SK-N-SH (cell line): ENCODE measurements around the gene ZNF3. TPM values are rescaled to one million over a fixed set of nuclear protein-coding genes. Genes with fewer than 3 reads are reported as not detected.

ENCODE experiments used
- CTCF ChIA-PET: fragments of 300-600, 350-600 bp; formaldehyde crosslinking; extraction: SDS; loops from one replicate; lab custom pipeline; 2021; lab: Yijun Ruan, JAX
- POLR2A ChIA-PET: fragments of 350-600 bp; sonication (Branson Sonifier 250); formaldehyde crosslinking; extraction: SDS; loops from one replicate; lab custom pipeline; 2020; ENCODE audit warnings: antibody characterized with exemption, inconsistent platforms; lab: Yijun Ruan, JAX
- DNase-seq: peaks from one replicate; pipeline ENCODE4 v3.0.0; 2012
- H2AFZ ChIP-seq: fragments of 200-600 bp; sonication (generic); 2 replicates; pipeline ENCODE4 v1.8.1; 2016; ENCODE audit warnings: antibody characterized with exemption, mild to moderate bottlenecking, low read depth
- H3F3A ChIP-seq: fragments of 200-600 bp; sonication (generic); replicated peaks from 2 replicates; pipeline ENCODE3; 2016; ENCODE audit warnings: antibody characterized with exemption, mild to moderate bottlenecking; ENCODE audit not compliant: insufficient read depth
- H3K27ac ChIP-seq, 2 experiments: fragments of 200-500 bp in 1 of 2; fragments of 200-600 bp in 1 of 2; sonication (Bioruptor generic) in 1 of 2; sonication (generic), shearing (Covaris generic) in 1 of 2; 2 replicates each; pipeline versions ENCODE4 v1.5.1 to v1.6.1; 2014 to 2016; ENCODE audit warnings: low read depth in 2 of 2, inconsistent platforms in 1 of 2, low read length in 1 of 2, mild to moderate bottlenecking in 1 of 2, mixed read lengths in 1 of 2
- H3K27me3 ChIP-seq: fragments of 200-600 bp; sonication (generic), shearing (Covaris generic); 2 replicates; pipeline ENCODE4 v1.6.1; 2016; ENCODE audit warnings: mixed run types; ENCODE audit not compliant: insufficient read depth
- H3K36me3 ChIP-seq, 2 experiments: fragments of 200-500 bp in 1 of 2; fragments of 200-600 bp in 1 of 2; sonication (Bioruptor generic) in 1 of 2; sonication (generic) in 1 of 2; replicated peaks in 1 of 2; 2 replicates each; pipeline versions ENCODE3 to v1.5.1; 2014 to 2016; ENCODE audit warnings: low read length in 1 of 2, mild to moderate bottlenecking in 1 of 2; ENCODE audit not compliant: insufficient read depth in 2 of 2, control insufficient read depth in 1 of 2
- H3K4me1 ChIP-seq, 2 experiments: fragments of 200-500 bp in 1 of 2; fragments of 200-600 bp in 1 of 2; sonication (Bioruptor generic) in 1 of 2; sonication (generic), shearing (Covaris generic) in 1 of 2; 2 replicates each; pipeline versions ENCODE4 v1.5.1 to v1.6.1; 2014 to 2016; ENCODE audit warnings: low read depth in 1 of 2, low read length in 1 of 2, mixed run types in 1 of 2; ENCODE audit not compliant: insufficient read depth in 2 of 2, control insufficient read depth in 1 of 2
- H3K4me2 ChIP-seq: fragments of 200-600 bp; sonication (generic), shearing (Covaris generic); 2 replicates; pipeline ENCODE4 v1.6.1; 2017; ENCODE audit warnings: mixed run types
- H3K4me3 ChIP-seq, 2 experiments: fragments of 200-500 bp in 1 of 2; fragments of 200-600 bp in 1 of 2; sonication (Bioruptor generic) in 1 of 2; sonication (generic), shearing (Covaris generic) in 1 of 2; 2 replicates each; pipeline versions ENCODE4 v1.5.1 to v1.8.1; 2014 to 2016; ENCODE audit warnings: low read depth in 2 of 2, inconsistent platforms in 1 of 2, low read length in 1 of 2, mild to moderate bottlenecking in 1 of 2, mixed read lengths in 1 of 2, moderate library complexity in 1 of 2
- H3K79me2 ChIP-seq: fragments of 200-600 bp; sonication (generic); 2 replicates; pipeline ENCODE4 v1.8.1; 2017; ENCODE audit warnings: mild to moderate bottlenecking; ENCODE audit not compliant: insufficient read depth
- H3K9ac ChIP-seq: fragments of 200-600 bp; sonication (generic); 2 replicates; pipeline ENCODE4 v1.6.1; 2017; ENCODE audit warnings: mixed run types
- H3K9me2 ChIP-seq: fragments of 200-600 bp; sonication (generic); 2 replicates; pipeline ENCODE4 v1.6.1; 2017; ENCODE audit warnings: mixed run types
- H3K9me3 ChIP-seq: fragments of 200-600 bp; sonication (generic); 2 replicates; pipeline ENCODE4 v1.6.1; 2017; ENCODE audit warnings: mixed run types, mild to moderate bottlenecking, moderate library complexity
- H4K20me1 ChIP-seq: fragments of 200-600 bp; sonication (generic); 2 replicates; pipeline ENCODE4 v1.6.1; 2017; ENCODE audit warnings: mild to moderate bottlenecking, mixed run types; ENCODE audit not compliant: insufficient read depth
- CHD2 ChIP-seq: fragments of 150-350 bp; IDR thresholded peaks from 2 replicates; pipeline ENCODE4 v1.6.1; 2018; ENCODE audit warnings: low read length; ENCODE audit not compliant: partially characterized antibody
- ELF1 ChIP-seq: IDR thresholded peaks from 2 replicates; pipeline ENCODE4 v1.4.0; 2012
- EP300 ChIP-seq, 2 experiments: IDR thresholded peaks; 2 replicates each; pipeline versions ENCODE4 v1.4.0 to v1.6.1; 2012; ENCODE audit warnings: borderline replicate concordance in 1 of 2, low read depth in 1 of 2, low read length in 1 of 2
- FOSL2 ChIP-seq: IDR thresholded peaks from 2 replicates; pipeline ENCODE4 v1.4.0; 2012; ENCODE audit warnings: low read depth, mild to moderate bottlenecking, moderate library complexity, borderline replicate concordance
- MXI1 ChIP-seq: IDR thresholded peaks from 2 replicates; pipeline ENCODE4 v1.6.1; 2012; ENCODE audit warnings: mild to moderate bottlenecking, low read depth, low read length, improper control_type of control experiment
- NRF1 ChIP-seq: IDR thresholded peaks from 2 replicates; pipeline ENCODE4 v1.6.1; 2012; ENCODE audit warnings: low read depth, mild to moderate bottlenecking, low read length
- PBX3 ChIP-seq: IDR thresholded peaks from 2 replicates; pipeline ENCODE4; 2012
- POLR2AphosphoS5 ChIP-seq: IDR thresholded peaks from 2 replicates; pipeline ENCODE4 v1.6.1; 2012; ENCODE audit warnings: low read depth, low read length
- RCOR1 ChIP-seq: fragments of 150-350 bp; IDR thresholded peaks from 2 replicates; pipeline ENCODE4 v1.6.1; 2017; ENCODE audit warnings: antibody characterized with exemption, low read length
- RXRA ChIP-seq: IDR thresholded peaks from 2 replicates; pipeline ENCODE4 v1.4.0; 2012; ENCODE audit warnings: low read depth, mild to moderate bottlenecking, borderline replicate concordance
- SIN3A ChIP-seq: IDR thresholded peaks from 2 replicates; pipeline ENCODE4 v1.6.1; 2012; ENCODE audit warnings: low read depth, mild to moderate bottlenecking, low read length, moderate library complexity, borderline replicate concordance
- TAF1 ChIP-seq: IDR thresholded peaks from 2 replicates; pipeline ENCODE4 v1.6.1; 2012; ENCODE audit warnings: low read depth, mild to moderate bottlenecking, low read length, moderate library complexity, borderline replicate concordance
- TCF12 ChIP-seq: IDR thresholded peaks from 2 replicates; pipeline ENCODE4 v1.4.0; 2012
- USF1 ChIP-seq: IDR thresholded peaks from 2 replicates; pipeline ENCODE4 v1.4.0; 2012; ENCODE audit warnings: low read depth, borderline replicate concordance
- ZBTB33 ChIP-seq: IDR thresholded peaks from 2 replicates; pipeline ENCODE4 v1.4.0; 2012; ENCODE audit warnings: low read depth, borderline replicate concordance
- WGBS: methylation state at CpG from one replicate; pipeline ENCODE4 v1.1.6; 2017; ENCODE audit warnings: low lambda C conversion rate; 5-methylcytosine and 5-hydroxymethylcytosine counted together
- polyA plus RNA-seq, 3 experiments: library from polyadenylated mRNA; depleted of rRNA; stranded (reverse); fragments of >200 nt; gene quantifications; 2 replicates each; pipeline ENCODE4 v1.2.3, GENCODE V29; 2012

The ZNF3 gene
- polyA plus RNA-seq, 1 of the 3 experiments (the other 2 are of a cell fraction) = 30.5 TPM

GRCh38 chr7:100099452-100099851 lies 17.9 kb upstream of the ZNF3 start:
- WGBS = 42% methylated on average over 12 of the region's 12 CpGs
- no peaks in the 10 kb centered on the region for H3K27me3 ChIP-seq
- H3K9me3 ChIP-seq = no peaks in the 10 kb centered on the region
- peaks cover 81% of the 10 kb centered on the region for H3K79me2 ChIP-seq
- H3K36me3 ChIP-seq = peaks cover 48 to 60% of the 10 kb centered on the region in 2 experiments
- H3K4me1 ChIP-seq = peaks cover 24 to 45% of the 10 kb centered on the region in 2 experiments
- CTCF ChIA-PET = interaction anchor here (1.3 to 5.4 kb wide), 5 partner anchors 17 to 32 kb away, joined by 3 to 74 read pairs (median 5); partner anchors contain the start of genes CNPY4 and ZNF3
- H3K4me3 ChIP-seq = peak overlapping the region; percentile 70 to 99
- H4K20me1 ChIP-seq = peaks cover 7% of the 10 kb centered on the region
- peaks cover 49% of the 10 kb centered on the region for H3F3A ChIP-seq
- DNase-seq = no peak
- H2AFZ ChIP-seq = no peak overlapping the region
- H3K9ac ChIP-seq = peak overlapping the region; percentile 98
- no peak for TF ChIP-seq SIN3A
- no peak for TF ChIP-seq TAF1
- TF ChIP-seq ELF1 = no peak
- no peak for TF ChIP-seq MXI1
- TF ChIP-seq FOSL2 = no peak
- TF ChIP-seq POLR2AphosphoS5 = no peak
- TF ChIP-seq TCF12 = no peak
- TF ChIP-seq RXRA = no peak
- TF ChIP-seq, all 33 proteins: peak for 0
- Histone ChIP-seq H3K9me2 (no peaks in the 10 kb centered on the region), H3K27ac (peak overlapping the region; percentile 86 to 95; a peak in 3 of 4 replicates), H3K4me2 (peak overlapping the region; percentile 100)
- POLR2A ChIA-PET = interaction anchor here (3.7 to 4.2 kb wide), 3 partner anchors 9 to 84 kb away, joined by 20 to 98 read pairs (median 70); partner anchors contain the start of genes COPS6, MBLAC1 and ZKSCAN1

- TF ChIP-seq EP300 (IDR thresholded peaks at IDR 0.05; ENCODE audit: borderline replicate concordance in 1 of 2, low read depth in 1 of 2, low read length in 1 of 2) = no peak
- no peak for TF ChIP-seq ZBTB33
- TF ChIP-seq USF1 = no peak
- no peak for TF ChIP-seq ELF1
- TF ChIP-seq CHD2 = no peak
- TF ChIP-seq NRF1 = no peak
- no peak for TF ChIP-seq TAF1
- no peak for TF ChIP-seq SIN3A
- TF ChIP-seq PBX3 = no peak
- TF ChIP-seq FOSL2 = no peak
- no peak for TF ChIP-seq RCOR1
- H3K9ac ChIP-seq = peak overlapping the region; percentile 98
These were observed 17.4 kb upstream of the ZNF3 start for GRCh38 chr7:100098913-100099312.

More at GRCh38 chr7:100098913-100099312, 17.4 kb upstream of the ZNF3 start:
- Histone ChIP-seq H3K4me1 (peaks cover 23 to 50% of the 10 kb centered on the region in 2 experiments), H3K4me2 (peak overlapping the region; percentile 100), H3K27ac (peak overlapping the region; percentile 86 to 95; a peak in 3 of 4 replicates), H2AFZ (no peak overlapping the region), H4K20me1 (peaks cover 7% of the 10 kb centered on the region), H3K9me3 (no peaks in the 10 kb centered on the region), H3K4me3 (peak overlapping the region; percentile 70 to 99; a peak in 3 of 4 replicates), H3K79me2 (peaks cover 86% of the 10 kb centered on the region), H3F3A (peaks cover 54% of the 10 kb centered on the region), H3K9me2 (no peaks in the 10 kb centered on the region), H3K36me3 (peaks cover 54 to 65% of the 10 kb centered on the region in 2 experiments), H3K27me3 (no peaks in the 10 kb centered on the region)
- CTCF ChIA-PET = interaction anchor here (1.3 to 5.4 kb wide), 5 partner anchors 16 to 33 kb away, joined by 3 to 74 read pairs (median 5); partner anchors contain the start of genes CNPY4 and ZNF3
- POLR2A ChIA-PET = interaction anchor here (3.7 to 4.2 kb wide), 3 partner anchors 9 to 83 kb away, joined by 20 to 98 read pairs (median 70); partner anchors contain the start of genes COPS6, MBLAC1 and ZKSCAN1
- DNase-seq = no peak
- WGBS = 70% methylated on average over 10 of the region's 10 CpGs
